K562 (cell line): ENCODE results near the gene TBC1D5.

ENCODE experiments used
- ARID4B ChIP-seq: sonication (generic); formaldehyde crosslinking; IDR thresholded peaks from 2 replicates; pipeline ENCODE4 v1.8.0; 2022; ENCODE audit warnings: mild to moderate bottlenecking, missing genetic modification reagents
- BMI1 ChIP-seq: fragments of 150-350 bp; IDR thresholded peaks from 2 replicates; pipeline ENCODE4 v1.6.1; 2014; ENCODE audit warnings: low read length
- CTCF ChIP-seq, 3 experiments: IDR thresholded peaks in 2 of 3; conservative IDR thresholded peaks in 1 of 3; 2 replicates each; pipeline ENCODE4 v1.5.1; 2011 to 2012; ENCODE audit warnings: low read length in 3 of 3, mild to moderate bottlenecking in 3 of 3, control low read depth in 2 of 3, improper control_type of control experiment in 1 of 3, inconsistent platforms in 1 of 3, low read depth in 1 of 3, mixed read lengths in 1 of 3, moderate library complexity in 1 of 3; ENCODE audit not compliant: insufficient read depth in 2 of 3
- E2F5 ChIP-seq: sonication (generic); formaldehyde crosslinking; IDR thresholded peaks from 2 replicates; pipeline ENCODE4 v1.8.0; 2022; ENCODE audit warnings: mild to moderate bottlenecking, missing genetic modification reagents
- EZH2 ChIP-seq: IDR thresholded peaks from 2 replicates; pipeline ENCODE4 v1.6.1; 2012; ENCODE audit warnings: low read depth, mild to moderate bottlenecking, inconsistent platforms, low read length, borderline replicate concordance
- MTA1 ChIP-seq: fragments of 450-650 bp; IDR thresholded peaks from 2 replicates; pipeline ENCODE4 v1.6.1; 2017; ENCODE audit warnings: borderline replicate concordance
- MYC ChIP-seq, 2 experiments: fragments of 250-450 bp in 1 of 2; sonication (Bioruptor Pico) in 1 of 2; IDR thresholded peaks; 2 replicates each; pipeline versions ENCODE4 v1.5.1 to v1.6.1; 2012 to 2021; ENCODE audit warnings: low read depth in 2 of 2, borderline replicate concordance in 1 of 2, improper control_type of control experiment in 1 of 2, low read length in 1 of 2, mild to moderate bottlenecking in 1 of 2, moderate library complexity in 1 of 2
- POLR3G ChIP-seq: IDR thresholded peaks from 2 replicates; pipeline ENCODE4 v1.6.1; 2011; ENCODE audit not compliant: insufficient read length, insufficient replicate concordance; ENCODE audit errors: extremely low read depth
- RAD51 ChIP-seq: fragments of 450-650 bp; IDR thresholded peaks from 2 replicates; pipeline ENCODE4 v1.7.1; 2016; ENCODE audit warnings: low read depth, mild to moderate bottlenecking, borderline replicate concordance
- XRCC5 ChIP-seq: fragments of 200-400 bp; formaldehyde crosslinking; IDR thresholded peaks from 2 replicates; pipeline ENCODE4 v1.6.1; 2017; ENCODE audit warnings: low read depth, mild to moderate bottlenecking, low read length

- TF ChIP-seq POLR3G (no peak), XRCC5 (no peak), MTA1 (no peak), ARID4B (CRISPR knock-in tag) (no peak), CTCF (IDR thresholded peaks at IDR 0.05 in 2 of 3, conservative IDR thresholded peaks at IDR 0.05 in 1 of 3; ENCODE audit: insufficient read depth in 2 of 3, low read depth in 1 of 3, low read length in 3 of 3) (no peak), E2F5 (CRISPR knock-in tag) (no peak), RAD51 (no peak), MYC (IDR thresholded peaks at IDR 0.05; ENCODE audit: low read depth, low read length) (no peak), MYC (CRISPR knock-in tag; IDR thresholded peaks at IDR 0.05; ENCODE audit: borderline replicate concordance, low read depth) (no peak), EZH2 (no peak), BMI1 (no peak)
Observed at GRCh38 chr3:17157713-17158112, 584.7 kb downstream of the TBC1D5 start.
